GM23248 (cell line): ENCODE measurements around the gene GPR68.

Source experiments
- EZH2 ChIP-seq: fragments of 200-600 bp; sonication (generic); IDR thresholded peaks from 2 replicates; pipeline ENCODE4 v1.6.1; 2018; ENCODE audit warnings: antibody characterized with exemption, mild to moderate bottlenecking; ENCODE audit not compliant: insufficient read depth, poor library complexity, severe bottlenecking
- EZH2phosphoT487 ChIP-seq: fragments of 200-600 bp; sonication (generic); IDR thresholded peaks from 2 replicates; pipeline ENCODE4 v1.6.1; 2018; ENCODE audit warnings: antibody characterized with exemption, moderate library complexity, mild to moderate bottlenecking, low read depth; ENCODE audit not compliant: insufficient read depth

DNA sequence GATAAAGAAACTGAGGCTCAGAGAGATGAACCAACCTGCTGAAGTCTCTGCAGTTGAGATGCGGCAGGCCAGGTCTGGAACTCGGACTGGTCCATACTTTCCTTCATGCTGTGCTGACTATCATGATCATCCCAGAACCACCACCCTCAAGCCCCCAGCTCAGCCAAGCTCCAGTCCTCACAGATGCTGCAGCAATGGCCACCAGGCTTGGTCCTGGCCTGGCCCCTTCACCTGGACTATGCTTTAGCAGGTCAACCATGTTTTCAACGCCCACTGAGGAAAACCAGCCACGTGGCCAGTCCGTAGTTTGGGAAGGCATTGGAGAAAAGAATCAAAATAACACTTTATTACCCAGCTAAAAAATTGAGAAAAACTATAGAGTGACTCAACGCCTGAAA lies 1.4 kb downstream of the GPR68 start:
- TF ChIP-seq EZH2phosphoT487 (no peak), EZH2 (no peak)
